Activated gamma-delta T cell treated with Interleukin-2 at 50 U/mL for 16 hours (primary cell): ENCODE results near the gene MYLK2.

Experiments
- DNase-seq: peaks from one replicate; pipeline ENCODE4 v3.0.0-alpha.2; 2020

MYLK2 gene

GRCh38 chr20:31858760-31859083 is 39.6 kb downstream of the MYLK2 start:
- no peak for DNase-seq

- no peak for DNase-seq
These were observed 40.3 kb downstream of the MYLK2 start for GRCh38 chr20:31859266-31859997.

GRCh38 chr20:31859998-31860380 is 40.8 kb downstream of the MYLK2 start:
- no peak for DNase-seq

- DNase-seq, result no peak
These were observed 41.4 kb downstream of the MYLK2 start for GRCh38 chr20:31860390-31861134.

GRCh38 chr20:31861135-31861384 is 41.9 kb downstream of the MYLK2 start:
- DNase-seq, result no peak

- peak; percentile 62 for DNase-seq
These were observed 42.4 kb downstream of the MYLK2 start for GRCh38 chr20:31861385-31862156.

- no peak for DNase-seq
These were observed 43.0 kb downstream of the MYLK2 start for GRCh38 chr20:31862157-31862470.

- DNase-seq, result no peak
These were observed 43.4 kb downstream of the MYLK2 start for GRCh38 chr20:31862506-31862905.

- DNase-seq, result no peak
These were observed 44.3 kb downstream of the MYLK2 start for GRCh38 chr20:31863296-31864085.

- no peak for DNase-seq
These were observed 45.6 kb downstream of the MYLK2 start for GRCh38 chr20:31864521-31865400.

- no peak for DNase-seq
These were observed 47.1 kb downstream of the MYLK2 start for GRCh38 chr20:31866221-31866620.

GRCh38 chr20:31868853-31869672 is 49.9 kb downstream of the MYLK2 start:
- no peak for DNase-seq

- DNase-seq, result no peak
These were observed 50.5 kb downstream of the MYLK2 start for GRCh38 chr20:31869673-31869941.

- DNase-seq, result no peak
These were observed 51.0 kb downstream of the MYLK2 start, which contains the start of the genes DUSP15 and TTLL9 for GRCh38 chr20:31869942-31870725. DUSP15 (minus strand) TSS chr20:31870527; CDS start chr20:31870337, 190 bp downstream. TTLL9 (plus strand) TSS chr20:31870634; CDS start chr20:31871127, 493 bp downstream.

- DNase-seq, result no peak
These were observed 51.8 kb downstream of the MYLK2 start for GRCh38 chr20:31870726-31871617.

- no peak for DNase-seq
These were observed 52.4 kb downstream of the MYLK2 start for GRCh38 chr20:31871618-31871954.

GRCh38 chr20:31872406-31872805 is 53.2 kb downstream of the MYLK2 start:
- no peak for DNase-seq

- no peak for DNase-seq
These were observed 56.5 kb downstream of the MYLK2 start for GRCh38 chr20:31875671-31876070.

- no peak for DNase-seq
These were observed 58.5 kb downstream of the MYLK2 start for GRCh38 chr20:31877684-31878083.
